RWPE1 (cell line): ENCODE results near the gene BMS1.

Experiments
- CTCF ChIA-PET: fragments of 350-600 bp; sonication (Branson Sonifier 250); formaldehyde crosslinking; extraction: SDS; loops from one replicate; lab custom pipeline; 2021; lab: Yijun Ruan, JAX
- POLR2A ChIA-PET: fragments of 400-600 bp; formaldehyde crosslinking; extraction: SDS; loops from one replicate; lab custom pipeline; 2020; ENCODE audit warnings: antibody characterized with exemption; ENCODE audit not compliant: low non-redundant PET; lab: Yijun Ruan, JAX
- DNase-seq: peaks from one replicate; pipeline ENCODE4 v3.0.0; 2012; ENCODE audit warnings: low spot score
- H3K27ac ChIP-seq: fragments of 450-650 bp; 2 replicates; pipeline ENCODE4 v1.5.1; 2017
- TF ChIP-seq, protein P1 (sequence below): fragments of 450-650 bp; conservative IDR thresholded peaks from 2 replicates; pipeline ENCODE4 v1.5.1; 2017; ENCODE audit warnings: low read depth, mild to moderate bottlenecking

The BMS1 gene

DNA sequence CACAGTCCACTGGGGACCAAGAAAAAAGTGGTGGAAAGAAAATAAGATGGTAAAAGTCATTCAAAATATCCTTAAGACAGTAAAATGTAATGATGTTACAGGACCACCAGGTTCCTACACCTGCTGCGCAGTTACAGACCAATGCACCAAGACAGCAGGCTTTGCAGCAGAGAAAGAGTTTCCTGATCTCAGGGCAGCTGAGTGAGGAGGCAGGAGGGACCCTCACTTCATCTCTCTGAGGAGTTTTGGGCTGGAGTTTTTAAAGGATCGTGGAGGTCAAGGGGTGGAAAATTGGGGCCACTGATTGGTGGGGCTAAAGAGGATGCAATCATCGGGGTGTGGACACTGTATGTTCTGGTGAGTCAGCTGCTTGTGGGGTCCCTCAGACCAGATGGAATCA is 100.0 kb downstream of the BMS1 start:
- ChIA-PET POLR2A (no interaction called here), CTCF (interaction anchor here (0.8 kb wide), 1 partner anchor 196 kb away, joined by 3 read pairs; no protein-coding TSS in a partner anchor)
- TF ChIP-seq, protein P1, sequence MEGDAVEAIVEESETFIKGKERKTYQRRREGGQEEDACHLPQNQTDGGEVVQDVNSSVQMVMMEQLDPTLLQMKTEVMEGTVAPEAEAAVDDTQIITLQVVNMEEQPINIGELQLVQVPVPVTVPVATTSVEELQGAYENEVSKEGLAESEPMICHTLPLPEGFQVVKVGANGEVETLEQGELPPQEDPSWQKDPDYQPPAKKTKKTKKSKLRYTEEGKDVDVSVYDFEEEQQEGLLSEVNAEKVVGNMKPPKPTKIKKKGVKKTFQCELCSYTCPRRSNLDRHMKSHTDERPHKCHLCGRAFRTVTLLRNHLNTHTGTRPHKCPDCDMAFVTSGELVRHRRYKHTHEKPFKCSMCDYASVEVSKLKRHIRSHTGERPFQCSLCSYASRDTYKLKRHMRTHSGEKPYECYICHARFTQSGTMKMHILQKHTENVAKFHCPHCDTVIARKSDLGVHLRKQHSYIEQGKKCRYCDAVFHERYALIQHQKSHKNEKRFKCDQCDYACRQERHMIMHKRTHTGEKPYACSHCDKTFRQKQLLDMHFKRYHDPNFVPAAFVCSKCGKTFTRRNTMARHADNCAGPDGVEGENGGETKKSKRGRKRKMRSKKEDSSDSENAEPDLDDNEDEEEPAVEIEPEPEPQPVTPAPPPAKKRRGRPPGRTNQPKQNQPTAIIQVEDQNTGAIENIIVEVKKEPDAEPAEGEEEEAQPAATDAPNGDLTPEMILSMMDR = no peak
- no peak for DNase-seq
- H3K27ac ChIP-seq = no peak overlapping the region
